ENCODE results near the gene TMCC1. TPM values are rescaled to one million over a fixed set of nuclear protein-coding genes. Genes with fewer than 3 reads are reported as not detected.
"Not testable (repeated sequence)": the region's sequence is repeated elsewhere in the genome, so short reads cannot be mapped to it uniquely, and the experiment has no call there.

Gene TMCC1
- total and polyA plus RNA-seq, 2 donors = 12.2 to 24.5 TPM

GRCh38 chr3:129764090-129764489 is 129.4 kb downstream of the TMCC1 start:
- peaks cover 0 to 3% of the 10 kb centered on the region in 2 donors for H3K36me3 ChIP-seq (ENCODE audit: control insufficient read depth in 2 of 2, insufficient read depth in 2 of 2, low read length in 1 of 2)
- H3K9me3 ChIP-seq (ENCODE audit: control insufficient read depth in 2 of 2, insufficient read depth in 1 of 2, low read length in 1 of 2) = no peaks in the 10 kb centered on the region
- no peak overlapping the region for H3K4me3 ChIP-seq (ENCODE audit: low read length in 2 of 2)
- no peak overlapping the region for H3K27ac ChIP-seq (ENCODE audit: low read depth in 1 of 2, low read length in 1 of 2)
- H3K27me3 ChIP-seq (ENCODE audit: control insufficient read depth in 2 of 2, insufficient read depth in 1 of 2, low read length in 1 of 2) = no peaks in the 10 kb centered on the region
- DNase-seq (ENCODE audit: low read depth in 6 of 9, low spot score in 9 of 9) = no peak
- no peaks in the 10 kb centered on the region for H3K4me1 ChIP-seq (ENCODE audit: control insufficient read depth in 2 of 2, insufficient read depth in 2 of 2, low read length in 2 of 2)

- peaks cover 0 to 5% of the 10 kb centered on the region in 2 donors for H3K36me3 ChIP-seq (ENCODE audit: control insufficient read depth in 2 of 2, insufficient read depth in 2 of 2, low read length in 1 of 2)
- H3K27ac ChIP-seq (ENCODE audit: low read depth in 1 of 2, low read length in 1 of 2) = no peak overlapping the region
- 89% methylated on average over 1 of the region's 1 CpG for WGBS
- H3K4me1 ChIP-seq (ENCODE audit: control insufficient read depth in 2 of 2, insufficient read depth in 2 of 2, low read length in 2 of 2) = no peaks in the 10 kb centered on the region
- no peak overlapping the region for H3K4me3 ChIP-seq (ENCODE audit: low read length in 2 of 2)
- DNase-seq (ENCODE audit: low read depth in 6 of 9, low spot score in 9 of 9) = no peak
- no peaks in the 10 kb centered on the region for H3K27me3 ChIP-seq (ENCODE audit: control insufficient read depth in 2 of 2, insufficient read depth in 1 of 2, low read length in 1 of 2)
- H3K9me3 ChIP-seq (ENCODE audit: control insufficient read depth in 2 of 2, insufficient read depth in 1 of 2, low read length in 1 of 2) = no peaks in the 10 kb centered on the region
Measured at GRCh38 chr3:129758785-129759320, 134.7 kb downstream of the TMCC1 start.

- over 99% methylated on average over 2 of the region's 2 CpGs for WGBS
- H3K27ac ChIP-seq (ENCODE audit: low read depth in 1 of 2, low read length in 1 of 2) = no peak overlapping the region
Measured at GRCh38 chr3:129758306-129758705, 135.2 kb downstream of the TMCC1 start.

GRCh38 chr3:129756871-129757270 is 136.6 kb downstream of the TMCC1 start:
- no peak overlapping the region for H3K27ac ChIP-seq (ENCODE audit: low read depth in 1 of 2, low read length in 1 of 2)

More at GRCh38 chr3:129758306-129758705, 135.2 kb downstream of the TMCC1 start:
- DNase-seq (ENCODE audit: low read depth in 6 of 9, low spot score in 9 of 9) = no peak
- Histone ChIP-seq H3K4me1 (ENCODE audit: control insufficient read depth in 2 of 2, insufficient read depth in 2 of 2, low read length in 2 of 2) (no peaks in the 10 kb centered on the region), H3K36me3 (ENCODE audit: control insufficient read depth in 2 of 2, insufficient read depth in 2 of 2, low read length in 1 of 2) (peaks cover 0 to 5% of the 10 kb centered on the region in 2 donors), H3K9me3 (ENCODE audit: control insufficient read depth in 2 of 2, insufficient read depth in 1 of 2, low read length in 1 of 2) (no peaks in the 10 kb centered on the region), H3K4me3 (ENCODE audit: low read length in 2 of 2) (no peak overlapping the region), H3K27me3 (ENCODE audit: control insufficient read depth in 2 of 2, insufficient read depth in 1 of 2, low read length in 1 of 2) (no peaks in the 10 kb centered on the region)

GRCh38 chr3:129751105-129751504 is 142.4 kb downstream of the TMCC1 start:
- WGBS = 90% methylated on average over 2 of the region's 2 CpGs
- H3K4me3 ChIP-seq (ENCODE audit: low read length in 2 of 2); H3K27me3 ChIP-seq (ENCODE audit: control insufficient read depth in 2 of 2, insufficient read depth in 1 of 2, low read length in 1 of 2); DNase-seq (ENCODE audit: low read depth in 6 of 9, low spot score in 9 of 9); H3K4me1 ChIP-seq (ENCODE audit: control insufficient read depth in 2 of 2, insufficient read depth in 2 of 2, low read length in 2 of 2); H3K27ac ChIP-seq (ENCODE audit: low read depth in 1 of 2, low read length in 1 of 2); H3K36me3 ChIP-seq (ENCODE audit: control insufficient read depth in 2 of 2, insufficient read depth in 2 of 2, low read length in 1 of 2); H3K9me3 ChIP-seq (ENCODE audit: control insufficient read depth in 2 of 2, insufficient read depth in 1 of 2, low read length in 1 of 2): not testable (repeated sequence)

More at GRCh38 chr3:129756871-129757270, 136.6 kb downstream of the TMCC1 start:
- Histone ChIP-seq H3K9me3 (ENCODE audit: control insufficient read depth in 2 of 2, insufficient read depth in 1 of 2, low read length in 1 of 2) (peaks cover 1 to 7% of the 10 kb centered on the region in 2 donors), H3K27me3 (ENCODE audit: control insufficient read depth in 2 of 2, insufficient read depth in 1 of 2, low read length in 1 of 2) (no peaks in the 10 kb centered on the region), H3K4me3 (ENCODE audit: low read length in 2 of 2) (no peak overlapping the region), H3K4me1 (ENCODE audit: control insufficient read depth in 2 of 2, insufficient read depth in 2 of 2, low read length in 2 of 2) (no peaks in the 10 kb centered on the region), H3K36me3 (ENCODE audit: control insufficient read depth in 2 of 2, insufficient read depth in 2 of 2, low read length in 1 of 2) (peaks cover 0 to 5% of the 10 kb centered on the region in 2 donors)
- no peak for DNase-seq (ENCODE audit: low read depth in 6 of 9, low spot score in 9 of 9)
- WGBS = 98% methylated on average over 1 of the region's 1 CpG

- Histone ChIP-seq H3K4me3 (ENCODE audit: low read length in 2 of 2) (no peak overlapping the region), H3K4me1 (ENCODE audit: control insufficient read depth in 2 of 2, insufficient read depth in 2 of 2, low read length in 2 of 2) (no peaks in the 10 kb centered on the region), H3K27me3 (ENCODE audit: control insufficient read depth in 2 of 2, insufficient read depth in 1 of 2, low read length in 1 of 2) (no peaks in the 10 kb centered on the region), H3K9me3 (ENCODE audit: control insufficient read depth in 2 of 2, insufficient read depth in 1 of 2, low read length in 1 of 2) (peaks cover 1 to 7% of the 10 kb centered on the region in 2 donors), H3K27ac (ENCODE audit: low read depth in 1 of 2, low read length in 1 of 2) (no peak overlapping the region), H3K36me3 (ENCODE audit: control insufficient read depth in 2 of 2, insufficient read depth in 2 of 2, low read length in 1 of 2) (no peaks in the 10 kb centered on the region)
- no peak for DNase-seq (ENCODE audit: low read depth in 6 of 9, low spot score in 9 of 9)
Measured at GRCh38 chr3:129749692-129750091, 143.8 kb downstream of the TMCC1 start.

- Histone ChIP-seq H3K27me3 (ENCODE audit: control insufficient read depth in 2 of 2, insufficient read depth in 1 of 2, low read length in 1 of 2) (no peaks in the 10 kb centered on the region), H3K4me3 (ENCODE audit: low read length in 2 of 2) (no peak overlapping the region), H3K4me1 (ENCODE audit: control insufficient read depth in 2 of 2, insufficient read depth in 2 of 2, low read length in 2 of 2) (no peaks in the 10 kb centered on the region), H3K27ac (ENCODE audit: low read depth in 1 of 2, low read length in 1 of 2) (no peak overlapping the region), H3K36me3 (ENCODE audit: control insufficient read depth in 2 of 2, insufficient read depth in 2 of 2, low read length in 1 of 2) (no peaks in the 10 kb centered on the region), H3K9me3 (ENCODE audit: control insufficient read depth in 2 of 2, insufficient read depth in 1 of 2, low read length in 1 of 2) (peaks cover 1 to 7% of the 10 kb centered on the region in 2 donors)
- WGBS = 98% methylated on average over 3 of the region's 3 CpGs
- DNase-seq (ENCODE audit: low read depth in 6 of 9, low spot score in 9 of 9) = peak in 2 of 9 donors; percentile 4 to 15
Measured at GRCh38 chr3:129747992-129748391, 145.5 kb downstream of the TMCC1 start.

- H3K4me3 ChIP-seq (ENCODE audit: low read length in 2 of 2) = no peak overlapping the region
- no peaks in the 10 kb centered on the region for H3K27me3 ChIP-seq (ENCODE audit: control insufficient read depth in 2 of 2, insufficient read depth in 1 of 2, low read length in 1 of 2)
- no peak overlapping the region for H3K27ac ChIP-seq (ENCODE audit: low read depth in 1 of 2, low read length in 1 of 2)
- no peaks in the 10 kb centered on the region for H3K4me1 ChIP-seq (ENCODE audit: control insufficient read depth in 2 of 2, insufficient read depth in 2 of 2, low read length in 2 of 2)
- no peak for DNase-seq (ENCODE audit: low read depth in 6 of 9, low spot score in 9 of 9)
- no peaks in the 10 kb centered on the region for H3K9me3 ChIP-seq (ENCODE audit: control insufficient read depth in 2 of 2, insufficient read depth in 1 of 2, low read length in 1 of 2)
- 99% methylated on average over 4 of the region's 4 CpGs for WGBS
- H3K36me3 ChIP-seq (ENCODE audit: control insufficient read depth in 2 of 2, insufficient read depth in 2 of 2, low read length in 1 of 2) = no peaks in the 10 kb centered on the region
Measured at GRCh38 chr3:129747136-129747535, 146.4 kb downstream of the TMCC1 start.

GRCh38 chr3:129746629-129747028 is 146.9 kb downstream of the TMCC1 start:
- Histone ChIP-seq H3K9me3 (ENCODE audit: control insufficient read depth in 2 of 2, insufficient read depth in 1 of 2, low read length in 1 of 2) (no peaks in the 10 kb centered on the region), H3K27me3 (ENCODE audit: control insufficient read depth in 2 of 2, insufficient read depth in 1 of 2, low read length in 1 of 2) (no peaks in the 10 kb centered on the region), H3K4me1 (ENCODE audit: control insufficient read depth in 2 of 2, insufficient read depth in 2 of 2, low read length in 2 of 2) (no peaks in the 10 kb centered on the region), H3K36me3 (ENCODE audit: control insufficient read depth in 2 of 2, insufficient read depth in 2 of 2, low read length in 1 of 2) (no peaks in the 10 kb centered on the region), H3K4me3 (ENCODE audit: low read length in 2 of 2) (no peak overlapping the region), H3K27ac (ENCODE audit: low read depth in 1 of 2, low read length in 1 of 2) (no peak overlapping the region)
- DNase-seq (ENCODE audit: low read depth in 6 of 9, low spot score in 9 of 9) = no peak

GRCh38 chr3:129745253-129745652 is 148.3 kb downstream of the TMCC1 start:
- Histone ChIP-seq H3K27ac (ENCODE audit: low read depth in 1 of 2, low read length in 1 of 2) (no peak overlapping the region), H3K36me3 (ENCODE audit: control insufficient read depth in 2 of 2, insufficient read depth in 2 of 2, low read length in 1 of 2) (no peaks in the 10 kb centered on the region), H3K4me1 (ENCODE audit: control insufficient read depth in 2 of 2, insufficient read depth in 2 of 2, low read length in 2 of 2) (no peaks in the 10 kb centered on the region), H3K27me3 (ENCODE audit: control insufficient read depth in 2 of 2, insufficient read depth in 1 of 2, low read length in 1 of 2) (no peaks in the 10 kb centered on the region), H3K4me3 (ENCODE audit: low read length in 2 of 2) (no peak overlapping the region), H3K9me3 (ENCODE audit: control insufficient read depth in 2 of 2, insufficient read depth in 1 of 2, low read length in 1 of 2) (no peaks in the 10 kb centered on the region)
- peak in 1 of 9 donors; percentile 2 for DNase-seq (ENCODE audit: low read depth in 6 of 9, low spot score in 9 of 9)
- 92% methylated on average over 2 of the region's 2 CpGs for WGBS
